Hepatocyte (in vitro differentiated cells): ENCODE data around the gene MED9.

Experiments
- CTCF ChIP-seq: fragments of 200-600 bp; sonication (generic); IDR thresholded peaks from 2 replicates; pipeline ENCODE4 v1.5.1; 2016; ENCODE audit warnings: antibody characterized with exemption, mild to moderate bottlenecking; ENCODE audit not compliant: poor library complexity
- EZH2phosphoT487 ChIP-seq: fragments of 200-600 bp; sonication (generic); IDR thresholded peaks from one replicate; pipeline ENCODE4 v1.6.1; 2018; ENCODE audit warnings: antibody characterized with exemption, mild to moderate bottlenecking, low read depth, moderate library complexity; ENCODE audit not compliant: unreplicated experiment, severe bottlenecking

DNA sequence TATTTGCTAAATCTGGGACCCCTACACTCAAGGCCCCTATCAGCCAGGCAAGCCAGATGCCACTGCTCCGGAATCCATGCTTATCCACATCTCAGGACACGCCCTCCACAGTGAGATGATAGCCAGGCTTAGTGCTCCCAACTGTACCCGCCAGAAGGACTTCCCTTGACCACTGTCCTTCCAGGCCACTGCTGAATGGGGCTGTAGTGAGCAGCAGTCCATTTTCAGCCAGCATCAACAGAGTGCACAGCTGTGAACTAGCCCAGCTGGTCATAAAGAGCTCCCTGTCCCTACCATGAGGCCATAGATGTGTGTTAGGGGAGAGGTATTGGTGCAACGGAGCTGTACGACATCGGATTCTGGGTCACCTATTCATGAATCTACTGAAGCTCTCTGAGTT lies 13.0 kb upstream of the MED9 start:
- TF ChIP-seq CTCF (no peak), EZH2phosphoT487 (no peak)
